Omental fat pad (tissue), 4 donors: Measurements from ENCODE around the gene GREB1L. TPM values are rescaled to one million over a fixed set of nuclear protein-coding genes. Genes with fewer than 3 reads are reported as not detected.
"Not testable (repeated sequence)": the region's sequence is repeated elsewhere in the genome, so short reads cannot be mapped to it uniquely, and the experiment has no call there.

Experiments
- ATAC-seq: fragments of 150-250 bp; one replicate; pipeline ENCODE4 v1.9.1; 2016; ENCODE audit warnings: mild to moderate bottlenecking, moderate library complexity; ENCODE audit not compliant: low FRiP score
- DNase-seq: peaks from one replicate; pipeline ENCODE4 v3.0.0-alpha.2; 2019; ENCODE audit warnings: low spot score
- CTCF ChIP-seq, 3 donors: fragments of 450-650 bp; IDR thresholded peaks; one replicate each; pipeline ENCODE4 v1.5.1; 2016 to 2017; ENCODE audit warnings: antibody characterized with exemption in 3 of 3, mild to moderate bottlenecking in 3 of 3, moderate library complexity in 2 of 3
- total RNA-seq, 4 donors: library from RNA; depleted of rRNA; stranded (reverse); fragments of >200 nt; gene quantifications; one replicate each; pipeline ENCODE4 v1.1.0, GENCODE V29; 2016

Gene GREB1L
- total RNA-seq, 4 donors from 2014 or later = 6.0 to 29.5 (median 21.7) TPM

DNA sequence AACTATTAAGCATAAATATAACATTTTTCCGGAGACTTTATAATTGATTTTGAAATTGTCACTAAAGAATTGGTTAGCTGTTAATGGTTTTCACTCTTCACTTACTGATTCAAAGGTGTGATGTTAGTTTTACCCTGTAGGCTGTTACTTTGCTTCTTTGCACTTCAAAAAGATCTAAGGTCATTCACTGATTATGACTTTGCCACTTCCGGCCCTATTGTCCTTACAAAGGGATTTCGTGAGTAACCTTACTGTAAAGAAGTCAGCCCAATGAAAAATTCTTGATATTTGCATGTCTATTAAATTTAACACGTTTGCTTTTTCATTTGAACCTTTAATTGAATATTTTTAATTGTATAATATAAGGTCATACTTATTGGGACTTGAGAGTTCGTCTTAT is 61.4 kb downstream of the GREB1L start:
- no peak for TF ChIP-seq CTCF (IDR thresholded peaks at IDR 0.05)
- DNase-seq (no peak), ATAC-seq (no peak)

DNA sequence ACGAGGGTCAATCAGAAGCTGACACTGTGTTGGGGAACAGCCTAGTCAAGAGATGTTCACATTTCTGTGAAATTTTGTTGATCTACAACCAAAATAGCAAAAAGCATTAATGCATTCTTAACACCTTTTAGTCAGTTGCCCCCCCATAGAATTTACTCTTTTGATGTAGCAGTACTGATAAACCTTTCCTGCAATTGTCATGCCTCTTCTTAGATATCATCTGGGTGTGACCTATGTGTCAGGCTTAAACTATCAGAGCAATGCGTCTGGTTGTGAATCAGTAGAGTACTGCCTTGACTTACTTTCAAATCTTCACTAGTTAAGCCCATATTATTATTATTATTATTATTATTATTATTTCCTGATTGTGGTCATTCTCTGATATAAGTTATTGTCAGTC is 61.9 kb downstream of the GREB1L start:
- TF ChIP-seq CTCF (IDR thresholded peaks at IDR 0.05) = no peak
- ATAC-seq (no peak), DNase-seq (no peak)

- ATAC-seq (no peak), DNase-seq (no peak)
- TF ChIP-seq CTCF (IDR thresholded peaks at IDR 0.05) = no peak
These were observed 63.6 kb downstream of the GREB1L start for GRCh38 chr18:21305621-21306020.

- no peak for DNase-seq
- no peak for ATAC-seq
- no peak for TF ChIP-seq CTCF (IDR thresholded peaks at IDR 0.05)
These were observed 64.3 kb downstream of the GREB1L start for GRCh38 chr18:21306368-21306767.

DNA sequence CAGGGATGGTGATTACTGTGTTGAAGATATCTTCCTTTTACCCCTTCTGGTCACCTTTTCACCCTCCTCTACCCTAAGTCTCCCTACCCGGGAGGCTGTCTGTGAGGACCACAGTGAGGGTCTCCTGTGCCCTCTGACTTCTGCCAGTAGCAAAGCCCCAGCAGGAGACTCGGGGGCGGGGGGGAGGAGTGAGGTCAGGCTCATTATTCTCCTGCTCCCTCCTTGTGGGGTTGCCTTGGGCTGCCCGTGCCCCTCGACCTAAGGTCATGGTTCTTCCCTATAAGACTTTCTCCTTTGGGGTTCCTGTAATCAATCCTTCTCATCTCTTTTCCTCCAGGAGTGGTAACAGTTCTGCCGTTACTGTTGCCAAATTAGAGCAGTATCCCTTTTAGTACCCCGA is 65.5 kb downstream of the GREB1L start:
- no peak for DNase-seq
- ATAC-seq = no peak
- no peak for TF ChIP-seq CTCF (IDR thresholded peaks at IDR 0.05)

DNA sequence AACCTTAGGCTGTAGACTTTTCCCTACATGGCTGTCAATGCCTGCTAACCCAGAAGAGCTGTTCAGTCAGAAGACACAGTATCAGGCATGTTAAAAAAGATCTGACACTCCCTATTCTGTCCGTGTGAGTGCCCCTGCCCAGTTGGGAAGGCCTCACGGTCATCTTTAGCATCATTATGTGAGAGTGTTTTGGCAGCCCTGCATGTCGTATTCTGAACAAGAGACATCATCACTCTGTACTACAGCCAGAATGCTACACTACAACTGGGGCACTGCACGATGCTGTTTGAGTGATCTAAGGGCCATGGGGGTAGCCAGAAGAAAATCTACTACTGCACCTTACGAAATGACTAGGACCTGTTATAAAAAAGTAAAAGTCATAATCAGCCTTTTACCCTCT is 67.2 kb downstream of the GREB1L start:
- no peak for ATAC-seq
- TF ChIP-seq CTCF (IDR thresholded peaks at IDR 0.05) = no peak

GRCh38 chr18:21311980-21312379 is 69.9 kb downstream of the GREB1L start:
- DNase-seq, ATAC-seq: not testable (repeated sequence)

More for the DNA sequence above, 67.2 kb downstream of the GREB1L start:
- DNase-seq = no peak

DNA sequence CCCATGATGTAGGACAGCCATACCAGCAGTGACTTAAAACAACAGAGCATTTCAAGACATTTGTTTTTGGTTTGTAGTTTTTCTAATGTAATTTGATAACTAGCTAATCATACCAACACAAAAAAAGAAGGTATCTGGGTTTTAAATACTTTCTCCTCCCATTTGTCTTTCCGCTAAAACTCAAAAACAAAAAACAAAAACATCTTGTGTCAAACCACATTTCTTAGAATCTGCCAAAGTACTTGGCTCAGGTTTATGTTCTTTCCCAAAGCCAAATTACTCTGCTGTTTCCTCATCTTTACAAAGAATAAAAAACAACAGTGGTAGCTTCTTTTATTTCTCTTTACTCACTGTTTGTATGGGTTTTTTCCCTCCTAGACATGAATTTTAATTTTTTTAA is 71.5 kb downstream of the GREB1L start:
- ATAC-seq = no peak
- DNase-seq = no peak
- TF ChIP-seq CTCF (IDR thresholded peaks at IDR 0.05) = no peak
